ENCODE data around the gene BORCS8. TPM values are rescaled to one million over a fixed set of nuclear protein-coding genes. Genes with fewer than 3 reads are reported as not detected.

BORCS8 gene
- total and polyA plus RNA-seq, 2 donors (not counting 3 experiments of a cell fraction or from before 2014, with no cell fraction given): 37.4 to 45.8 TPM

DNA sequence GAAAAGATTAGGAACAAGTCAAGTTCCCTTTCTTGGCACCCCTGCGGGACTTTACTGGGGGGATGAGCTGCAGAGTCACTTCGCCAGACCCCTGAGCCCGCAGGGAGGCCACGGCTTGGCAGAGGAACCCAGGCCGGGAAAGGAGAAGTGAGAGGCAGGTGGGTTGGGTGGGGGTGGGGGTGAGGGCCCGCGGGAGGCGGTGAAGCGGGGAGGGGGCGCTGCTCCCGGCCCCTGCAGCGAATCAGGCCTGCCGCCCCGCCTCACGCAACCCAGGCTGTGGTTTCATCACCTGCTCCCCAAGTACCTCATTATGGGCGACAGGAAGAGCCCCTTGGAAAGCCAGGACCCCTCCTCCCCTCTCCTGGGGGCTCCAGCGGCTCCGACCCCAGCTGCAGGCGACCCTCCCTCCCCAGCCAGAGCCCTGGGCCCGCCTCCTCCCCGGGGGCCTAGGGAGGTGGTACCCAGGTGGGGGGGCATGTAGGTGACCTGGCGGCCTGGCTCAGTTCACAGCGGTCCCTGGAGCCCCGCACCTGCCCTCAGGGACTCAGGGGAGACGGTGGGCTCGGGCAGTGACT is 31.4 kb downstream of the BORCS8 start:
- CTCF ChIA-PET: interaction anchor here (1.3 to 1.6 kb wide), 2 partner anchors 11 to 15 kb away, joined by 5 read pairs; no protein-coding TSS in a partner anchor
- Histone ChIP-seq H3K9me3 (replicated peaks; ENCODE audit: control insufficient read depth, insufficient read depth, low read length) (no peaks in the 10 kb centered on the region), H3K36me3 (ENCODE audit: control insufficient read depth in 2 of 2, extremely low read depth in 1 of 2, insufficient read depth in 2 of 2, low read length in 2 of 2) (no peaks in the 10 kb centered on the region), H3K79me2 (ENCODE audit: control insufficient read depth, insufficient read depth, low read length) (no peaks in the 10 kb centered on the region), H4K20me1 (replicated peaks; ENCODE audit: control insufficient read depth, extremely low read depth, insufficient read depth, low read length) (no peaks in the 10 kb centered on the region), H3K4me1 (ENCODE audit: control insufficient read depth, extremely low read depth, insufficient read depth, low read length) (no peaks in the 10 kb centered on the region), H3K4me2 (ENCODE audit: insufficient read depth, low read length) (no peak overlapping the region), H2AFZ (ENCODE audit: low read depth, low read length) (no peak overlapping the region), H3K9ac (replicated peaks; ENCODE audit: extremely low read depth, insufficient read depth, low read length) (no peak overlapping the region), H3K27me3 (ENCODE audit: control insufficient read depth in 2 of 2, insufficient read depth in 2 of 2, low read length in 2 of 2) (no peaks in the 10 kb centered on the region), H3K4me3 (replicated peaks in 1 of 3; ENCODE audit: insufficient read depth in 1 of 3, low read depth in 1 of 3, low read length in 3 of 3) (no peak overlapping the region), H3K9me1 (replicated peaks; ENCODE audit: control insufficient read depth, extremely low read depth, insufficient read depth, low read length) (no peaks in the 10 kb centered on the region), H3K27ac (ENCODE audit: insufficient read depth, low read depth, low read length) (no peak overlapping the region)
- DNase-seq (ENCODE audit: low read depth, low spot score) (no peak), FAIRE-seq (no peak)
- intact Hi-C loops (cut with micrococcal nuclease) (no loop called here), dilution Hi-C loops (cut with MboI; ENCODE audit: extremely low pct_ligation_motif_present, low sequenced_read_pairs) (no loop called here)
- no TSS peak for BruUV-seq (replicated peaks)
- TF ChIP-seq POLR2A (IDR thresholded peaks at IDR 0.05; ENCODE audit: low read depth, low read length): no peak
- no peak for TF ChIP-seq JUN (IDR thresholded peaks at IDR 0.05; ENCODE audit: borderline replicate concordance, insufficient read depth, insufficient read length, low read depth)
- TF ChIP-seq MYC (IDR thresholded peaks at IDR 0.05; ENCODE audit: low read depth, low read length): no peak
- TF ChIP-seq MAX (IDR thresholded peaks at IDR 0.05; ENCODE audit: insufficient read depth, insufficient read length): no peak
- no peak for TF ChIP-seq GATA2 (IDR thresholded peaks at IDR 0.05; ENCODE audit: insufficient read depth, insufficient read length, low read depth, low read length)
- TF ChIP-seq FOS (IDR thresholded peaks at IDR 0.05; ENCODE audit: borderline replicate concordance, insufficient read depth, low read length): no peak
- TF ChIP-seq EZH2 (IDR thresholded peaks at IDR 0.05; ENCODE audit: borderline replicate concordance, low read depth, low read length, severe bottlenecking): no peak
- TF ChIP-seq, protein P1, sequence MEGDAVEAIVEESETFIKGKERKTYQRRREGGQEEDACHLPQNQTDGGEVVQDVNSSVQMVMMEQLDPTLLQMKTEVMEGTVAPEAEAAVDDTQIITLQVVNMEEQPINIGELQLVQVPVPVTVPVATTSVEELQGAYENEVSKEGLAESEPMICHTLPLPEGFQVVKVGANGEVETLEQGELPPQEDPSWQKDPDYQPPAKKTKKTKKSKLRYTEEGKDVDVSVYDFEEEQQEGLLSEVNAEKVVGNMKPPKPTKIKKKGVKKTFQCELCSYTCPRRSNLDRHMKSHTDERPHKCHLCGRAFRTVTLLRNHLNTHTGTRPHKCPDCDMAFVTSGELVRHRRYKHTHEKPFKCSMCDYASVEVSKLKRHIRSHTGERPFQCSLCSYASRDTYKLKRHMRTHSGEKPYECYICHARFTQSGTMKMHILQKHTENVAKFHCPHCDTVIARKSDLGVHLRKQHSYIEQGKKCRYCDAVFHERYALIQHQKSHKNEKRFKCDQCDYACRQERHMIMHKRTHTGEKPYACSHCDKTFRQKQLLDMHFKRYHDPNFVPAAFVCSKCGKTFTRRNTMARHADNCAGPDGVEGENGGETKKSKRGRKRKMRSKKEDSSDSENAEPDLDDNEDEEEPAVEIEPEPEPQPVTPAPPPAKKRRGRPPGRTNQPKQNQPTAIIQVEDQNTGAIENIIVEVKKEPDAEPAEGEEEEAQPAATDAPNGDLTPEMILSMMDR (IDR thresholded peaks at IDR 0.05; ENCODE audit: extremely low read depth in 1 of 2, insufficient read depth in 1 of 2, low read depth in 1 of 2, low read length in 2 of 2): no peak
- no peak for TF ChIP-seq POLR2AphosphoS5 (IDR thresholded peaks at IDR 0.05; ENCODE audit: insufficient read depth, low read depth, low read length)
- POLR2A ChIA-PET: no interaction called here
